B cell (primary cell): ENCODE data around the gene EMID1. TPM values are rescaled to one million over a fixed set of nuclear protein-coding genes. Genes with fewer than 3 reads are reported as not detected.

Source experiments
- ATAC-seq: fragments of 200-7000 bp; cut with Tn5 transposase; one replicate; pipeline ENCODE4 v1.10.0; 2021; ENCODE audit warnings: low read depth, mild to moderate bottlenecking, moderate number of reproducible peaks, moderate library complexity
- CTCF ChIA-PET: fragments of 350-600 bp; sonication (Branson Sonifier 250); formaldehyde crosslinking; loops from one replicate; lab custom pipeline; 2021; ENCODE audit warnings: antibody characterized with exemption, inconsistent platforms; lab: Charles Lee
- POLR2A ChIA-PET: fragments of 350-600 bp; sonication (Branson Sonifier 250); formaldehyde crosslinking; loops from one replicate; lab custom pipeline; 2021; ENCODE audit warnings: antibody characterized with exemption; lab: Charles Lee
- DNase-seq: peaks from one replicate; pipeline ENCODE4 v3.0.0; 2013
- H2AFZ ChIP-seq: 2 replicates; pipeline ENCODE4 v1.6.1; 2012; ENCODE audit warnings: mild to moderate bottlenecking, low read depth, low read length; ENCODE audit not compliant: insufficient read depth, poor library complexity, severe bottlenecking
- H3K27ac ChIP-seq, 2 donors: 1 replicate in 1 of 2; 2 replicates in 1 of 2; pipeline ENCODE4 v1.5.1; 2012 to 2013; ENCODE audit warnings: low read length in 2 of 2, mild to moderate bottlenecking in 2 of 2, moderate library complexity in 1 of 2
- H3K27me3 ChIP-seq, 4 experiments: fragments of 200-600 bp in 1 of 4; sonication (generic) in 1 of 4; replicated peaks in 1 of 4; 1 replicate in 2 of 4; 2 replicates in 2 of 4; pipeline versions ENCODE4 v1.6.1 to v1.7.0; 2013 to 2016; ENCODE audit warnings: low read length in 3 of 4, mild to moderate bottlenecking in 2 of 4, mixed read lengths in 1 of 4, moderate library complexity in 1 of 4; ENCODE audit not compliant: insufficient read depth in 4 of 4, control insufficient read depth in 3 of 4; ENCODE audit errors: control extremely low read depth in 1 of 4
- H3K36me3 ChIP-seq, 2 experiments: replicated peaks in 1 of 2; 1 replicate in 1 of 2; 2 replicates in 1 of 2; pipeline versions ENCODE4 v1.6.1 to v1.7.1; 2013; ENCODE audit warnings: low read length in 1 of 2; ENCODE audit not compliant: insufficient read depth in 2 of 2, control insufficient read depth in 1 of 2; ENCODE audit errors: control extremely low read depth in 1 of 2, extremely low read depth in 1 of 2
- H3K4me1 ChIP-seq, 2 donors: fragments of 200-600 bp in 1 of 2; sonication (generic) in 1 of 2; 1 replicate in 1 of 2; 2 replicates in 1 of 2; pipeline versions ENCODE4 v1.5.1 to v1.6.1; 2013 to 2017; ENCODE audit warnings: low read length in 2 of 2; ENCODE audit not compliant: control insufficient read depth in 2 of 2, insufficient read depth in 2 of 2
- H3K4me2 ChIP-seq: replicated peaks from 2 replicates; pipeline ENCODE3; 2012; ENCODE audit warnings: mild to moderate bottlenecking, low read depth, low read length; ENCODE audit not compliant: poor library complexity, severe bottlenecking
- H3K4me3 ChIP-seq, 5 experiments: fragments of 200-600 bp in 1 of 5; sonication (generic) in 1 of 5; 1 replicate in 3 of 5; 2 replicates in 2 of 5; pipeline versions ENCODE4 v1.5.1 to v1.7.0; 2011 to 2016; ENCODE audit warnings: low read length in 4 of 5, mild to moderate bottlenecking in 4 of 5, low read depth in 2 of 5, control low read depth in 1 of 5, moderate library complexity in 1 of 5; ENCODE audit not compliant: insufficient read depth in 1 of 5; ENCODE audit errors: control extremely low read depth in 1 of 5, extremely low read depth in 1 of 5
- H3K79me2 ChIP-seq: fragments of 200-600 bp; sonication (generic); one replicate; pipeline ENCODE4 v1.6.0; 2016; ENCODE audit warnings: low read length; ENCODE audit not compliant: control insufficient read depth, insufficient read depth
- H3K9ac ChIP-seq: fragments of 200-600 bp; sonication (generic); 2 replicates; pipeline ENCODE4 v1.6.1; 2017; ENCODE audit warnings: mild to moderate bottlenecking, low read length, moderate library complexity
- H3K9me3 ChIP-seq, 3 donors: one replicate each; pipeline versions ENCODE4 v1.6.1 to v1.7.1; 2013; ENCODE audit warnings: low read length in 2 of 3; ENCODE audit not compliant: control insufficient read depth in 2 of 3, insufficient read depth in 1 of 3; ENCODE audit errors: control extremely low read depth in 1 of 3
- H4K20me1 ChIP-seq: 2 replicates; pipeline ENCODE4 v1.6.0; 2012; ENCODE audit warnings: mild to moderate bottlenecking, low read length; ENCODE audit not compliant: insufficient read depth, control insufficient read depth, poor library complexity, severe bottlenecking
- H3K27ac Mint-ChIP-seq: one replicate; pipeline ENCODE4 v1.8.0; 2021; ENCODE audit warnings: mixed read lengths
- H3K27me3 Mint-ChIP-seq: one replicate; pipeline ENCODE4 v1.8.0; 2021; ENCODE audit warnings: mixed read lengths
- H3K4me1 Mint-ChIP-seq: one replicate; pipeline ENCODE4 v1.8.0; 2021; ENCODE audit warnings: mixed read lengths
- H3K4me3 Mint-ChIP-seq: one replicate; pipeline ENCODE4 v1.8.0; 2021; ENCODE audit warnings: mixed read lengths
- H3K9me3 Mint-ChIP-seq: one replicate; pipeline ENCODE4 v1.8.0; 2022; ENCODE audit warnings: mixed read lengths; ENCODE audit not compliant: insufficient read depth
- CTCF ChIP-seq: fragments of 200-600 bp; IDR thresholded peaks from one replicate; pipeline ENCODE4 v1.8.0; 2022; ENCODE audit warnings: antibody characterized with exemption, mild to moderate bottlenecking
- EZH2 ChIP-seq: IDR thresholded peaks from 2 replicates; pipeline ENCODE4 v1.6.1; 2012; ENCODE audit warnings: borderline replicate concordance, low read depth, mild to moderate bottlenecking, moderate library complexity, low read length; ENCODE audit not compliant: insufficient read depth, poor library complexity, severe bottlenecking
- WGBS: methylation state at CpG from one replicate; pipeline ENCODE4 v1.1.5; 2013; ENCODE audit warnings: missing lambda C conversion rate; ENCODE audit not compliant: insufficient coverage; 5-methylcytosine and 5-hydroxymethylcytosine counted together
- intact Hi-C: fragments of 100-400 bp; cut with micrococcal nuclease; formaldehyde crosslinking; loops from one replicate; pipeline ENCODE4 v1.10.0; 2022
- polyA plus RNA-seq: library from polyadenylated mRNA; depleted of rRNA; stranded (reverse); fragments of >200 nt; gene quantifications from 2 replicates; pipeline ENCODE4 v1.2.3, GENCODE V29; 2012
- total RNA-seq, 2 donors: library from RNA; stranded (reverse); fragments of 120-200 nt in 1 of 2; gene quantifications; 1 replicate in 1 of 2; 2 replicates in 1 of 2; pipeline versions ENCODE4 v1.2.3 to v1.2.4, GENCODE V29; 2013 to 2022

The EMID1 gene
- total and polyA plus RNA-seq, 2 donors (not counting 1 experiment from before 2014, with no cell fraction given), result not detected

- no peak overlapping the region for H2AFZ ChIP-seq
- no peak for TF ChIP-seq EZH2
- TF ChIP-seq CTCF, result no peak
- POLR2A ChIA-PET, result no interaction called here
- whole genome bisulfite sequencing, result no CpG with 5 or more reads among the region's 2 CpGs
- CTCF ChIA-PET, result no interaction called here
- no peaks in the 10 kb centered on the region for H3K36me3 ChIP-seq
- H3K27ac Mint-ChIP-seq, result no peak overlapping the region
- no peak overlapping the region for H3K27ac ChIP-seq
- H3K9ac ChIP-seq, result no peak overlapping the region
- intact Hi-C loops, result no loop called here
- H3K4me1 Mint-ChIP-seq, result no peaks in the 10 kb centered on the region
- no peak overlapping the region for H3K4me3 ChIP-seq
- H4K20me1 ChIP-seq, result no peaks in the 10 kb centered on the region
- no peak for ATAC-seq
- H3K4me2 ChIP-seq, result no peak overlapping the region
- H3K27me3 ChIP-seq, result peaks cover 0 to 19% (median 3%) of the 10 kb centered on the region in 4 experiments
- peaks cover 0 to 13% (median 0%) of the 10 kb centered on the region in 3 donors for H3K9me3 ChIP-seq
- no peak for DNase-seq
- peaks cover 38% of the 10 kb centered on the region for H3K27me3 Mint-ChIP-seq
- no peaks in the 10 kb centered on the region for H3K79me2 ChIP-seq
- no peak overlapping the region for H3K4me3 Mint-ChIP-seq
- H3K9me3 Mint-ChIP-seq, result no peaks in the 10 kb centered on the region
- no peaks in the 10 kb centered on the region for H3K4me1 ChIP-seq
Measured at GRCh38 chr22:29194184-29194583, 11.5 kb upstream of the EMID1 start.

- Histone ChIP-seq H3K4me3 (no peak overlapping the region), H3K9ac (no peak overlapping the region), H3K36me3 (no peaks in the 10 kb centered on the region), H3K27ac (no peak overlapping the region), H3K4me1 (no peaks in the 10 kb centered on the region), H2AFZ (no peak overlapping the region), H3K27me3 (peaks cover 0 to 19% (median 6%) of the 10 kb centered on the region in 4 experiments), H3K4me2 (no peak overlapping the region), H3K79me2 (no peaks in the 10 kb centered on the region), H3K9me3 (peaks cover 0 to 13% (median 0%) of the 10 kb centered on the region in 3 donors), H4K20me1 (no peaks in the 10 kb centered on the region)
- no peaks in the 10 kb centered on the region for H3K9me3 Mint-ChIP-seq
- ATAC-seq, result no peak
- no peak for TF ChIP-seq EZH2
- no peak for TF ChIP-seq CTCF
- intact Hi-C loops, result no loop called here
- CTCF ChIA-PET, result no interaction called here
- no peaks in the 10 kb centered on the region for H3K4me1 Mint-ChIP-seq
- POLR2A ChIA-PET, result no interaction called here
- no peak overlapping the region for H3K27ac Mint-ChIP-seq
- H3K4me3 Mint-ChIP-seq, result no peak overlapping the region
- WGBS, result 75% methylated on average over 5 of the region's 8 CpGs
- no peak for DNase-seq
- peaks cover 41% of the 10 kb centered on the region for H3K27me3 Mint-ChIP-seq
Measured at GRCh38 chr22:29195118-29195963, 10.4 kb upstream of the EMID1 start.
